Karpas-422 (cell line): ENCODE measurements around the gene MAGEF1. TPM values are rescaled to one million over a fixed set of nuclear protein-coding genes. Genes with fewer than 3 reads are reported as not detected.

Experiments
- DNase-seq: peaks from one replicate; pipeline ENCODE4 v3.0.0-alpha.2; 2015
- H2AFZ ChIP-seq: fragments of 200-600 bp; sonication (generic); 2 replicates; pipeline ENCODE4 v1.6.1; 2014; ENCODE audit warnings: antibody characterized with exemption, low read length, mixed read lengths
- H3K27ac ChIP-seq: fragments of 200-600 bp; sonication (generic); 2 replicates; pipeline ENCODE4 v1.5.1; 2014; ENCODE audit warnings: mild to moderate bottlenecking, low read length, moderate library complexity
- H3K27me3 ChIP-seq: fragments of 200-600 bp; sonication (generic); 2 replicates; pipeline ENCODE4 v1.6.1; 2014; ENCODE audit warnings: low read length, mixed read lengths
- H3K36me3 ChIP-seq: fragments of 200-600 bp; sonication (generic); 2 replicates; pipeline ENCODE4 v1.6.1; 2014; ENCODE audit warnings: low read length, mixed read lengths; ENCODE audit not compliant: insufficient read depth
- H3K4me1 ChIP-seq: fragments of 200-600 bp; sonication (generic); 2 replicates; pipeline ENCODE4 v1.6.1; 2014; ENCODE audit warnings: mild to moderate bottlenecking, low read length, mixed read lengths
- H3K4me2 ChIP-seq: fragments of 200-600 bp; sonication (generic); 2 replicates; pipeline ENCODE4 v1.6.1; 2014; ENCODE audit warnings: low read length, low read depth, mild to moderate bottlenecking; ENCODE audit not compliant: poor library complexity, severe bottlenecking
- H3K4me3 ChIP-seq: fragments of 200-600 bp; sonication (generic); 2 replicates; pipeline ENCODE4 v1.5.1; 2014; ENCODE audit warnings: mild to moderate bottlenecking, antibody characterized with exemption, low read length, mixed read lengths
- H3K79me2 ChIP-seq: fragments of 200-600 bp; sonication (generic); 2 replicates; pipeline ENCODE4 v1.6.1; 2014; ENCODE audit warnings: mild to moderate bottlenecking, low read length, mixed read lengths
- H3K9ac ChIP-seq: fragments of 200-600 bp; sonication (generic); 2 replicates; pipeline ENCODE4 v1.6.0; 2014; ENCODE audit warnings: low read length
- H3K9me2 ChIP-seq: fragments of 200-600 bp; sonication (generic), shearing (Covaris generic); replicated peaks from 2 replicates; pipeline ENCODE4 v1.6.0; 2014; ENCODE audit warnings: mild to moderate bottlenecking, low read length, moderate library complexity; ENCODE audit not compliant: insufficient read depth
- H3K9me3 ChIP-seq: fragments of 300-700, 200-600 bp; sonication (generic); 2 replicates; pipeline ENCODE4 v1.6.1; 2014; ENCODE audit warnings: low read length, mixed read lengths
- H4K20me1 ChIP-seq: fragments of 200-600 bp; sonication (generic); 2 replicates; pipeline ENCODE4 v1.6.1; 2014; ENCODE audit warnings: mild to moderate bottlenecking, antibody characterized with exemption, low read length, low read depth; ENCODE audit not compliant: insufficient read depth
- total RNA-seq: library from RNA; depleted of rRNA; stranded (reverse); fragments of >200 nt; shearing (Covaris generic); gene quantifications from 2 replicates; pipeline ENCODE4 v1.2.3, GENCODE V29; 2014; ENCODE audit warnings: low replicate concordance

Gene MAGEF1
- total RNA-seq, 1 experiment from 2014 or later, result 50.8 TPM

DNA sequence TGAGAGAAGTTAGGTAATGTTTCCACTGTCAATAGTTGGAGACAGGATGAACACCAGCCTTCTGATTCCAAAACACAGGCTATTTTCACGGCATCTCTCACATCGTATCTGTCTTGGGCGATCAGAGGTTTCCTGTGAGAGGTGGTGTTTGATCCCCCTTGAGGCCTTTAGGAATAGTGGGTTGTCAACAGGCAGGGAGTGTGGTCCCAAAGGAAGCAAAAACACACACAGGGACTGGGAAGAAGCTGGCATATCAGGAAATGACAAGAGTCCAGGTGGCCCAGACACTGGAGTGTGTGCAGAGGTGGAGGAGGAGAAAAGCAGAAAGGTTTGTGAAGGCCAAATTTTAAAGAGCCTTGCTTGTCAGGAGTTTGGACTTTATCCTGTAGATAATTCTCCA lies 6.6 kb upstream of the MAGEF1 start:
- no peak for DNase-seq
- H3K4me2 ChIP-seq, result no peak overlapping the region
- no peak overlapping the region for H3K4me3 ChIP-seq

GRCh38 chr3:184717399-184717983 lies 5.6 kb upstream of the MAGEF1 start:
- H3K4me3 ChIP-seq, result no peak overlapping the region
- H3K4me2 ChIP-seq, result no peak overlapping the region
- H3K79me2 ChIP-seq, result no peaks in the 10 kb centered on the region
- H3K9me2 ChIP-seq, result no peaks in the 10 kb centered on the region
- no peaks in the 10 kb centered on the region for H3K36me3 ChIP-seq
- H2AFZ ChIP-seq, result no peak overlapping the region
- peaks cover 4% of the 10 kb centered on the region for H3K4me1 ChIP-seq
- H3K9ac ChIP-seq, result no peak overlapping the region
- no peak overlapping the region for H3K27ac ChIP-seq
- no peak for DNase-seq
- no peaks in the 10 kb centered on the region for H3K27me3 ChIP-seq
- H4K20me1 ChIP-seq, result no peaks in the 10 kb centered on the region
- H3K9me3 ChIP-seq, result no peaks in the 10 kb centered on the region

More for the DNA sequence above, 6.6 kb upstream of the MAGEF1 start:
- Histone ChIP-seq H3K9me2 (no peaks in the 10 kb centered on the region), H3K9me3 (no peaks in the 10 kb centered on the region), H3K27ac (no peak overlapping the region), H3K9ac (no peak overlapping the region), H3K79me2 (no peaks in the 10 kb centered on the region), H3K4me1 (no peaks in the 10 kb centered on the region), H3K36me3 (no peaks in the 10 kb centered on the region), H4K20me1 (no peaks in the 10 kb centered on the region), H2AFZ (no peak overlapping the region), H3K27me3 (no peaks in the 10 kb centered on the region)

- no peak overlapping the region for H3K27ac ChIP-seq
- H3K4me1 ChIP-seq, result peaks cover 8% of the 10 kb centered on the region
- no peak overlapping the region for H3K4me3 ChIP-seq
- H4K20me1 ChIP-seq, result no peaks in the 10 kb centered on the region
- DNase-seq, result no peak
- H3K27me3 ChIP-seq, result no peaks in the 10 kb centered on the region
- H3K9me3 ChIP-seq, result no peaks in the 10 kb centered on the region
- H3K9me2 ChIP-seq, result no peaks in the 10 kb centered on the region
- no peak overlapping the region for H3K4me2 ChIP-seq
- no peaks in the 10 kb centered on the region for H3K36me3 ChIP-seq
- no peak overlapping the region for H3K9ac ChIP-seq
- H3K79me2 ChIP-seq, result no peaks in the 10 kb centered on the region
- no peak overlapping the region for H2AFZ ChIP-seq
Observed at GRCh38 chr3:184716622-184717398, 4.9 kb upstream of the MAGEF1 start.

GRCh38 chr3:184715943-184716621 lies 4.2 kb upstream of the MAGEF1 start:
- Histone ChIP-seq H2AFZ (no peak overlapping the region), H3K79me2 (peaks cover 4% of the 10 kb centered on the region; the same call in 1 of the 2 replicates), H3K36me3 (no peaks in the 10 kb centered on the region; the same call in 1 of the 2 replicates), H3K27me3 (no peaks in the 10 kb centered on the region), H3K27ac (no peak overlapping the region), H4K20me1 (no peaks in the 10 kb centered on the region), H3K9me3 (no peaks in the 10 kb centered on the region), H3K4me1 (peaks cover 8% of the 10 kb centered on the region), H3K9me2 (no peaks in the 10 kb centered on the region), H3K4me3 (no peak overlapping the region), H3K4me2 (no peak overlapping the region), H3K9ac (no peak overlapping the region)
- DNase-seq, result no peak

DNA sequence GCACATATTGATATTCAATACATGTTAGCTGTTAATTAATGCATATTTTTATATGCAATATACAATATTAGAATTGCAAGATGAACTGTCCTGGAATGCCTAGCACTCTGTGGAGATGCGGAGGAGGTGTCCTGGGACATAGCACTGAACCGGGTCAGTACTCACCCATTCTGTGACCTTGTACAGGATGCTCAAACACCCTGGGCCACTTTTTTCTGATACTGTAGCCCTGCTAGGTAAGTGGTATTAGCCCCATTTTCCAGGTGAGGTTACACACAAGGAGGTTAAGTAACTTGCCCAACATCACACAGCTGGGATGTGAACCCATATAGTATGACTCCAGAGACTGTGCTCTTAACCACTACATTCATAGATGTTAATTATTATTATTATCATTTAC lies 1.7 kb upstream of the MAGEF1 start:
- no peak overlapping the region for H3K9ac ChIP-seq
- H3K4me2 ChIP-seq, result no peak overlapping the region
- H3K36me3 ChIP-seq, result peaks cover 17% of the 10 kb centered on the region
- no peak overlapping the region for H3K4me3 ChIP-seq
- H3K27ac ChIP-seq, result no peak overlapping the region
- H3K9me3 ChIP-seq, result no peaks in the 10 kb centered on the region
- no peak for DNase-seq
- H3K4me1 ChIP-seq, result peaks cover 31% of the 10 kb centered on the region
- H3K9me2 ChIP-seq, result no peaks in the 10 kb centered on the region
- H3K79me2 ChIP-seq, result peaks cover 16% of the 10 kb centered on the region
- peaks cover 16% of the 10 kb centered on the region for H4K20me1 ChIP-seq
- no peak overlapping the region for H2AFZ ChIP-seq
- no peaks in the 10 kb centered on the region for H3K27me3 ChIP-seq

DNA sequence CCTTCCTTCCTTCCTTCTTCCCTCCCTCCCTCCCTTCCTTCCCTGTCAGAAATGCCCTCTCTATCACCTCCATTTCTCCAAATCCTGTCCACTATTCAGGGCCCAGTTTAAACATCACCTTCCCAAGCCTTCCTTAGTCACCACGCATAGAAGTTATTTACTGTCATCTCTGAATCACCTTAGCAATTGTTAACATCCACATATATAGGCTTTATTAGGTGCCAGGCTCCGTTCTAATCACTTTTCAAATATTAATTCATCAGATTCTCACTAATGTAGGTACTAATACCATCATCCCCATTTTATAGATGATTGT lies 1.1 kb upstream of the MAGEF1 start:
- no peaks in the 10 kb centered on the region for H3K27me3 ChIP-seq
- H3K36me3 ChIP-seq, result peaks cover 17% of the 10 kb centered on the region
- no peaks in the 10 kb centered on the region for H3K9me3 ChIP-seq
- H4K20me1 ChIP-seq, result peaks cover 16% of the 10 kb centered on the region
- H3K4me2 ChIP-seq, result no peak overlapping the region
- H3K4me1 ChIP-seq, result peaks cover 35% of the 10 kb centered on the region
- H2AFZ ChIP-seq, result no peak overlapping the region
- H3K9me2 ChIP-seq, result no peaks in the 10 kb centered on the region
- H3K27ac ChIP-seq, result no peak overlapping the region
- no peak for DNase-seq
- H3K79me2 ChIP-seq, result peaks cover 16% of the 10 kb centered on the region
- H3K9ac ChIP-seq, result no peak overlapping the region
- H3K4me3 ChIP-seq, result no peak overlapping the region

GRCh38 chr3:184712248-184713039 lies 580 bp upstream of the MAGEF1 start:
- Histone ChIP-seq H3K9me2 (no peaks in the 10 kb centered on the region), H3K4me3 (peak overlapping the region; percentile 77), H2AFZ (peak overlapping the region; percentile 90), H3K79me2 (peaks cover 16% of the 10 kb centered on the region), H4K20me1 (peaks cover 16% of the 10 kb centered on the region), H3K27me3 (no peaks in the 10 kb centered on the region), H3K27ac (peak overlapping the region; percentile 60), H3K9ac (peak overlapping the region; percentile 90), H3K36me3 (peaks cover 17% of the 10 kb centered on the region), H3K4me1 (peaks cover 35% of the 10 kb centered on the region), H3K4me2 (peak overlapping the region; percentile 91), H3K9me3 (no peaks in the 10 kb centered on the region)
- DNase-seq, result no peak
